Activated naive CD4-positive, alpha-beta T cell treated with Interleukin-2 at 50 U/mL for 16 hours (primary cell): ENCODE results near the gene USO1.
"Not testable (repeated sequence)": the region's sequence is repeated elsewhere in the genome, so short reads cannot be mapped to it uniquely, and the experiment has no call there.

Source experiments
- DNase-seq: peaks from one replicate; pipeline ENCODE4 v3.0.0-alpha.2; 2020

USO1 gene

DNA sequence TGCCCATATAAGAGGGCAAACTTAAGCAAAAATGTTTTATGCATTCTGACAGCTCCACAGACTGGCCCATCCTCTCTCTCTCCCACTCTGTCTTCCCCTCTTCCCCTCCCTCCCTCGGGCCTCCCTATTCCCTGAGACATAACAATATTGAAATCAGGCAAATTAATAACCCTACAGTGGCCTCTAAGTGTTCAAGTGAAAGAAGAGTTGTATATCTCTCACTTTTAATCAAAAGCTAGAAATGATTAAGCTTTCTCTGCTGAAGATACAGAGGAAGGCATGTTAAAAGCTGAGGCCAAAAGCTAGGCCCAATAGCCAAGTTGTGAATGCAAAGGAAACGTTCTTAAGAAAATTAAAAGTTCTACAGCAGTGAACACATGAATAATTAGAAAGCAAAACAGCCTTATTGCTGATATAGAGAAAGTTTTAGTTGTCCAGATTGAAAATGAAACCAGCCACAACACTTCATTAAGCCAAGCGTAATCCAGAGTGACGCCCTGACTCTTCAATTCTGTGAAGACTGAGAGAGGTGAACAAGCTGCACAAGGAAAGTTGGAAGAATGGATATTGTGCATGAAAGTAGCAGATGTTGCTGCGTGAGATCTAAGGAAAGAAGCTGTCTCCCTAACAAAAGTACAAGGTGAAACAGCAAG, 54.9 kb downstream of the USO1 start:
- DNase-seq, result no peak

DNA sequence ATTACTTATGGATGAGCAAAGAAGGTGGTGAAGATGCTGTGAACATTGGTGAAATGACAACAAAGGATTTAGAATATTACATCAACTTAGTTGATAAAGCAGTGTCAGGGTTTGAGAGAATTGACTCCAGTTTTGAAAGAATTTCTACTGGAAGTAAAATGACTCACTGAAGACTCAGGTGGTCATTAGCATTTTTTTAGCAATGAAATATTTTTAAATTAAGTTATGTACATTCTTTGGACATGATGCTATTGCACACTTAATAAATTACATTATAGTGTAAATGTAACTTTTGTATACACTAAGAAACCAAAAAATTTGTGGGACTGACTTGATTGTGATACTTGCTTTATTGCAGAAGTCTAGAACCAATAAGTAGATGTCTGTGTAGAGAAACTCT, 56.9 kb downstream of the USO1 start:
- no peak for DNase-seq

DNA sequence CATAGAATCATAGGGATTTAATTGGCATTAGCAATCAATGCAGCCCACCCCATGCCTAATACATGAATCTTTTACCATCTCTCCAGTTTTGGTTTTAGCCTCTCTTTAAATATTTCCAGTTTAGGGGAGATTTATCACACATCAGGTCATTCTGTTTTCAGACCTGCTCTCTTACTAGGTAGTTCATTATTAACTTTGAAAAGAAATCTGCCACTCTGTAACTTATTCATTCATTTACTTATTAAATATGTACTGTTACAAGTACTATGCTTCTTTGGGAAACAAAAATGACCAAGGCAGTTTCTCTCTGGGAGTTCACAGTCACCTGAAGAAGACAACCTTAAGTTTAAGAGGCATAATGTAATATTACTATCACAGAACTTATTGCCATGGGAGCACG, 62.1 kb downstream of the USO1 start:
- DNase-seq, result no peak

DNA sequence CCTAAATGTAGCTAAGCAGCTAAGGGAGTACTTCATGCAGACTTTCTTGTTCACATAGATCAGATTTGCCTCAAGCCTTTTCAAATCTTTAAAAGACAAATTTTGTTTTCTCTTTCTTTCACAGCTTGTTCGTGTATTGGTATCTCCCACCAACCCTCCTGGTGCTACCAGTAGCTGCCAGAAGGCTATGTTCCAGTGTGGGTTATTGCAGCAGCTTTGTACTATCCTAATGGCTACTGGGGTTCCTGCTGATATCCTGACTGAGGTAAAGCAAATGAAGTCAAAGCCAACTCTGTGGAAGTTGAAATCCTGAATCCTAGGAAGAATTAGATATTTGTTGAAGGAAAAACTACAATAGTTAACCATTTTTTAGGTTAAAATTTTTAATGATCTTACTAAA, 62.6 kb downstream of the USO1 start:
- no peak for DNase-seq

DNA sequence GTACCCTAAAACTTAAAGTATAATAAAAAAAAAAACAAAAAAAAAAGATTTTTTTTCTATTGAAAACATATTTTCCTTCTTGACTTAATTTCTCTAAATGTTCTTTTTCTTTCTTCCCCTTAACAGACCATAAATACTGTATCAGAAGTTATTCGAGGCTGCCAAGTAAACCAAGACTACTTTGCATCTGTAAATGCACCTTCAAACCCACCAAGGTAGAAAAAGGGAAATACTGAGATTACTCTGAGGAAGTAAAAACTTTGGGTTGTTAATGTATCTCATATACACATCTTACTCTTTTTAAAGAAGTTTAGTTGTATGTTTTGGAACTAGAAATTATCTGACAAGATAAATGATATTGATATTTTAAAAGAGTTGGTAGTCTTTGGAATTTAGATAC, 65.6 kb downstream of the USO1 start:
- no peak for DNase-seq

DNA sequence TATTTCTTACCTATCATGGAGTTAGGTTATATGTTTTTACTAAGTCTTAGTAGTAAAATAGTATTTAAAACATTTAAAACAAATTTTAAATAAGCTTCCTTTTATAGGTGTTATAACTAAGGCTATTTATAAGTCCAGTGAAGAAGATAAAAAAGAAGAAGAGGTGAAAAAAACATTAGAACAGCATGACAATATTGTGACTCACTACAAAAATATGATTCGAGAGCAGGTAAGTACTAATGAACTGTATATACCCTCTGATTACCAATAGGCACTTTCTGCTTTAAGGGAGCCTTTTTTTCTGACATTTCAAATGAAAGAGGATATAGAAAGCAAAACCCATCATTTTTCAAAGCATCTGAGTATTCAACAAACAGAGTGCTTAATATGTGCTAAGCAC, 76.6 kb downstream of the USO1 start:
- no peak for DNase-seq

DNA sequence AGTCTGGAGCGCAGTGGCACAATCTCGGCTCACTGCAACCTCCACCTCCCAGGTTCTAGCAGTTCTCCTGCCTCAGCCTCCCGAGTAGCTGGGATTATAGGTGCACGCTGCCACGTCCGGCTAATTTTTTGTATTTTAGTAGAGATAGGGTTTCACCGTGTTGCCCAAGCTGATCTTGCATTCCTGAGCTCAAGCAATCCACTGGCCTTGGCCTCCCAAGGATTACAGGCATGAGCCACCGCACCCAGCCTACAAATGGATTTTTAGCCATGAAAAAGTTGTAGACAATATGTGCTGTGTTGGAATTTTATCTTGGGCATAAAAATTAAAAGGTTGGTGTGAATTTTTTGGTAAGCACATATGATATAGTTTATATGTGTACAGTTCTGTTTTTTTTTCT, 81.7 kb downstream of the USO1 start:
- not testable (repeated sequence) for DNase-seq

DNA sequence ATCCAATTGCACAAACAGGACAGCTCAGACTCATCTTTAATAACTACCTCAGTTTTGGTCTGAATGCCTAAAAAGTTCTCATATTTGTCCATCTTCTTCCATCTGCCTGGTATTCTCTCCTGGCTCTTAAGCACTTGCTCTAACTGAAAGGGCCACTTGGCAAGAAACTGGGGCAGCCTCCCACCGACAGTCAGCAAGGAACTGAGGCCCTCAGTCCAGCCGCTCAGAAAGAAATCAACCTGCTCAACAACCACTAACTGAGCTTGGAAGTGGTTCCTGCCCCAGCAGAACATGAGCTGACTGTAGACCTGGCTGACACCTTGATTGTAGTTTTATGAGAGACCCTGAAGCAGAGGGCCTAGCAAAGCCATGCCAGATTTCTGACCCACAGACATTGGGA, 93.5 kb downstream of the USO1 start:
- no peak for DNase-seq

DNA sequence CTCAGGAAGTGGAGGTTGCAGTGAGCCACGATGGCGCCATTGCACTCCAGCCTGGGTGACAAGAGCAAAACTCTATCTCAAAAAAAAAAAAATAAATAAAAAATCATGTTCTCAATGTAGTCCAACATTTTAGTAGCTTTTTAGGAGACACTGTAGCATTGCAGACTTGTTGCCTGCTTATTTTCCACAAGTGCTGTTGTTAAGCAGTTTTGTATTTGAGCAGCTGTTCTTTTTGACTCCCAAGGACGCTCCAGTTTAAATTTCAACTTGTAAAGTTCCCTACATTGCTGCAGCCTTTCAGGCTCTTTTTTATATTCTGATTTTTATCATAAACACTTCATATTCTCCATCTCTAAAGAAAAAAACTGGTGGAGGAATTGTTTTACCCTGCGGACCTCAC, 94.7 kb downstream of the USO1 start:
- no peak for DNase-seq

DNA sequence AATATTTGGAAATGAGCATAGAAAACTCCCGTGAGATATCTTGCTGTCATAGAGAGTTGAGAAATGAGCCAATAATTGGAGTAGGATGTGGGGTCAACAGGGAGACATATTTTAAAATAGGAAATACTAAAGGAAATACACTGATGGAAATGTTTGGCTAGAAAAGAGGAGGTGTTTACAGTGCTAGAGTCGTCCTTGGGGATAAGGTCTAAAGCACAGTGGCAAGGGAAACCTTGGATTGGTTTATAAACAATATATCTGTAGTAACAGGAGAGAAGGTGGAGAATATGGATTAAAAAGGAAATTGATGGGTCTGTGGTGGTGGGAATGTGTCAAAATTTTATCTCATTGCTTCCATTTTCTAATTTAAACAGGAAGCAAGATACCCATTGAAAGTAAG, 95.8 kb downstream of the USO1 start:
- no peak for DNase-seq

DNA sequence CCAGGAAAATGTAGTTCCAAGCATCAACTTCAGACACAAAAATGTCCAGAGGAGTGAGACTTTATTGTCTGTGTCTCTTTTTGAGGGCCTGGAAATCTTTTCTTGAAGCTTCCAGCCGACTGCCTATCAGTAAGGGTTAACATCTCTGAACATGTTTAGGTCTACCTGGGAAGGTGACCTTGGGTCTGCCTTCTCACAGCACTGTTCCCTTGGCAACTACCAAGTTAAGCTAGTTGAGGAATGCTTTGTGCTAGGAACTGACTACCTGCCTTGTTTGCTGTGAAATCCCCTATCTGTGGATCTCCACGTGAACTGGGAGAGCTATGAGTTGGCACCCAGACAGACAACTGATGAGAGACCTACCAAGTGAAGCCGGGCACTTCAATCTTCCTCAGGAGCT, 96.3 kb downstream of the USO1 start:
- DNase-seq, result no peak

DNA sequence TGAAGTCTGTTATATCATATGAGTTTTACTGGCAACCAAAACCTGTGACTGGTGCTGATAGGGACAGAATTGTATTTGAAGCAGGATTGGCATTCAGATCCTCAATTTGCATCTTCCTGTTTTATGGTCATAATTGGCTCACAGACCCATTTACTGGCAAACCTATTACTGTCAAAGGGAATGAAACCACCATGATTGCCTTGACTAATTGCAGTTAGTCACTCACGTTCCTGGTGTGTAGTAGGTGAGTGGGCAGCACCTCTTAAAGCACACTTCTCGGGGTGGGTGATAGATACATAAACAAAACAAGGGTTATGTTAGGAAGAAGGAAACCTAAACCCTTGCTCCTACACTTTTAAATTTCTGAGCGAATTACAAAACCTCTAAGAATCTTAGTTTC, 96.8 kb downstream of the USO1 start:
- no peak for DNase-seq

DNA sequence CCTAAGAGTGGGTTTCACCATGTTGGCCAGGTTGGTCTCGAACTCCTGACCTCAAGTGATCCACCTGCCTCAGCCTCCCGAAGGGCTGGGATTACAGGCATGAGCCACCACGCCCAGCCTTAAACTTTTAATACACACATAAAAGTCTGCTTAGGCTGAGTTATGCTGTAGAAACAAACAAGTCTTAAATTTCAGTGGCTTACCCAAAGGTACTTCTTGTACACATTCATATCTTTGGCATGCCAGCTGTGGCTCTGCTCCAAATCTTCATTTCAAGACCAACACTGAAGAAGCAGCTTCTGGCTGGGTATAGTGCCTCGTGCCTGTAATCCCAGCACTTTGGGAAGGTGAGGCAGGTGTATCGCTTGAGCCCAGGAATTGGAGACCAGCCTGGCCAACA, 97.6 kb downstream of the USO1 start:
- no peak for DNase-seq

DNA sequence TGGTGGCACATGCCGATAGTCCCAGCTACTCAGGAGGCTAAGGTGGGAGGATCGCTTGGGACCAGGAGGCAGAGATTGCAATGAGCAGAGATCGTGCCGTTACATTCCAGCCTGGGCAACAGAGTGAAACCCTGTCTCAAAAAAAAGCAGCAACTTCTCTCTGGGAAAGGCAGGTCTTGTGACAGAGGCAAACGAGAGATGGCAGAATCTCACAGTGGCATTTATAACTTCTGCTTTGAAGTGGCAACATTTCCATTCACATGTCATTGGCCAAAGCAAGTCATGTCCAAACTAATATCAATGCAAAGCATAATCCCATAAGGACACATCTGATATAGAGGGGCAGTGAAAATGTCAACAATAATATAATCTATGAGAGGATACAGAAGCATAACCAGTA, 98.0 kb downstream of the USO1 start:
- DNase-seq, result no peak

DNA sequence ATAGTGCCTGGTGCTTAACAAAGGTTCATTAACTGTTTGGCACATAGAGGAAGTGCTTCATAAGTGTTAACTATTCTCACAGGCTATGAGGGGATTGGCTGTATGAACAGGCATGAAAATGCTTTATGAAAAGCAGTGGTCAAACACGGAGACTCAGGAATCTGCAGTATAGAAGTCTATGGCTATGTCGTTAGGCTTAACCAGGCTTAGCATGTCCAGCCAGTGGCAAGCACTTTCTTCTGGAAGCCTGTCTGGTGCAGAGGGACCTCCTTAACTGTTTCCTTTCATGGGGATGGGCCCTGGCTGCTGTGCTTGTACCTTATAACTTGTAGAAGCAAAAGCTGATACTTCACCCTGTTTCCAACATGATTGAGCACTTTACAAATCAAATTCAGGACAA, 99.4 kb downstream of the USO1 start:
- no peak for DNase-seq

DNA sequence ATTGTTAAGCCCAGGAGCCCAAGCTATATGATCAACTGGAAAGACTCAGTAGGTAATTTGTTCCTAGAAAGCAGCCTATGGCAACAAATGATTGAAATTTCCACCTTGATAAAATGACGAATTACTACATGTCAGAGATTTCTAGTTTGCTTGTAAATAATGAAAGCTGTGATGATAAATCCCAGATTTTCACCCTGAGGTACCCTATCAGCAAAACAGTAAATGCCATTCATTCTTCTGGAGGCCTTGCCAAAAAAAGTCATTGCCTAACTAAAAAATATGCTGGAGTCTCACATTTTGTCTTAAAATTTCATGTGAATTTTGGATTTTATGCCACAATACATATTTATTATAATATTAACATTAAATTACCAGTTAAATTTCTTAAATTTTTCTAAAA, 106.5 kb downstream of the USO1 start:
- no peak for DNase-seq

DNA sequence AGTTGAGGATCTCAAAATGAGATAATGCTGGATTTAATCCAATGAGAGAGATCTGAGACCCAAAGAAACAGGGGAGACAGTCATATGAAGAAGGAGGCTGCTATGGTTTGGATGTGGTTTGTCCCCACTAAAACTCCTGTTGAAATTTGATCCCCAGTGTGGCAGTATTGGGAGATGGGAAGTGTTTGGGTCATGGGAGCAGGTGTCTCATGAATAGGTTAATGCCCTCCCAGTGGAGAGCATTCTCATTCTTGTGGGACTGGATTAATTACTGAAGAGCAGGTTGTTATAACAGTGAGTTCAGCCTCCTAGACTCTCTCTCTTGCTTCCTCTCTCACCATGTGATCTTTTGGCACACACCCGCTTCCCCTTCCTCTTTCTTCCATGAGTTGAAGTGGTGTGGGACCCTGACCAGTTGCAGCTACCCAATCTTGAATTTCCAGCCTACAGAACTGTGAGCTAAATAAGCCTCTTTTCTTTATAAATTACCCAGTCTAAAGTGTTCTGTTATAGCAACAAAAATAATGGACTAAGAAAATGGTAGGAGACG, 107.6 kb downstream of the USO1 start:
- DNase-seq, result no peak

DNA sequence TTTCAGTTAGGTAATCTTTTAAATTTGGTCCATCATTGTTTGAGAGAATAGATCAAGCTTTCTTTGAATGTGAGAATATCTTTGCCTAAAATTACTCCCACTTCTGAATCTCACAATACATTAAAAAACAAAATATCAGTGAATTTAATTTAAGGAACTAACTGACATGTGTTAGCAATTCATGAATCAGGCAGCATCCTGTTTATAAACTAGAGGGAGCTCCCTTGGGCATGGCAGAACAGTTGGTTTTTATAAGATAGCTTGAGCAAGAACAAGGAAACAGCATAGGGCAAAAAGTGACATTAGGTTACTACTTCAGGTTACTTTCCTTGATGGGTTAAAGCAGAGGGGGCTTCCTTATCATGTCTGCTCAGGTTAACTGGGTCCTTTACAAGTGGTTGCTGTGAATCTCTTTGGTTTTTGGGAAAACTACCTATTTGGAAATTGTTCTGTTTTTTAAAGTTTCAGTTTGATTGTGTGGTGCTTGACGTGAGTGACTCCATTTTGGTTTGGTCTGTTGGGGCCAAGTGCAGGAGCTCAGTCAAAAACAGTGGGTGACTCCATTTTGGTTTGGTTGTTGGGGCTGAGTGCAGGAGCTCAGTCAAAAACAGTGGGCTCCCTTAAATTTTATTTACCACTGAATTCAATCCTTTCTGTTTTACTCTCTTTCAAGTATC, 109.9 kb downstream of the USO1 start:
- no peak for DNase-seq

DNA sequence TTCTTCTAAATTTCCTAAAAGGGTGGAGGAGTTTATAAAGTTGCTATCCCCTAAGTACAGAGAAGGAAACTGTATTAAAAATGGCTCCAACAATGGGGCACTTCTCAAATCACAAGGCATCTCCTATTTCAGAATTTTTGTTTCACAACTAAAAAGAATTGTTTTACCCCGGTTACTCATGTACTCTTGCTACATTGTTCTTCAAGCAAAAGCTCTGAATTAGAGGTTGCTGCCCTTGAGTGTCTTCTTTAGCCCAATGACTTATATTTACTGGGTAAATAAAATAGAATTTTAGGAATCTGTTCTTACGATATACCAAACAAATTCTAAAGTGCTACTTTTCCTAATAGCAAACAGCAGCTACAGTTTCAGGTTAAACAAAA, 110.4 kb downstream of the USO1 start:
- no peak for DNase-seq

DNA sequence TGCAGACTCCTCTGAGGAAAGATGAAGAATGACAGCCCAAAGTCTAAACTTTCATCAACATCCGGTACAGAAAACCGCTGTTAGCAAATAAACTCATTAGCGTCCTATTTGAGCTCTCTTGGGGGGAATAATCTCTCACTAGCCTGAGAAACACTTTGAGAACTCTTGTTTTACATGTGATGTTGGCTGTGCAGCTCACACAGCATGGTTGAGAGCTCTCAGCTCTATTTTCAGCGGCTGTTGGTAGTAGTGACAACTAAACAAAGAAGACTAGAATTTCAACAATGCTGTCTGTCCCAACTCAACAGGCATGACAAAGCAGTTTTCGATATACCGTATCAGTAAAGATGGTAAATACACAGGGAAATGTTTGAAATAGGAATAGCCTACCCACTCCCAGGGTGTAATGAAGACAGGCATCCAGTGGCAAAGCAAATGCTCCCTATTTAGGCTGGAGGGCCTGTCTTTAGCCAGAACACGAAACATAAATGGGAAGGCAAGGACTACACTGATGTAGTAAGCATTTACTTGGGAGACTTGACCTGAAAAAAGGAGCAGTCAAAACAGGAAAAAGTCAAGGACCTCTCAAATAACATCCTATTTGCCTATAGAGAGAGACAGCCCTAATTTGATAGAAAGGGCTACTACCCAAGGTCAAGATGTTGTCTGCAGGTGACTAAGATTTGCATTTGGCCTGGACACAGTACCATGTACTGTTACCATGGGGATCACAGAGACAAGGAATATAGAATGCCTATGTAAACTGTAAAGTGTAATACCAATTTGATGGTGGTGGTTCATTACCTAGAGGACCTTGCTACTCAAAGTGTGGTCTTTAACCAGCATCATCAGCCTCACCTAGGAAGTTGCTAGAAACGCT, 117.5 kb downstream of the USO1 start:
- no peak for DNase-seq

DNA sequence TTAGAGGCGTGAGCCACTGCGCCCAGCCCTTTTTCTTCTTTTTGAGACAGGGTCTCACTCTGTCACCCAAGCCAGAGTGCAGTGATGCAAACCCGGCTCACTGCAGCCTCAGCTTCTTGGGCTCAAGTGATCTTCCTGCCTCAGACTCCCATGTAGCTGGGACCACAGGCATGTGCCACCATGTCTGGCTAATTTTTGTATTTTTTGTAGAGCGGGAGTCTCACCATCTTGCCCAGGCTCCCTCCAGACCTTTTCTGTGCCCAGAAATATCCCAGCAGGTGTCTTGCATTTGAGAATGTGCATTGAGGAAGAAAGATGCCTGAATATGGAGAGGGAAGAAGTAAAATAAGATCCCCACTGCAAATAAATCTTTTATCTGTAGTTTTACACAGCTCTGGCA, 119.2 kb downstream of the USO1 start:
- DNase-seq, result no peak

DNA sequence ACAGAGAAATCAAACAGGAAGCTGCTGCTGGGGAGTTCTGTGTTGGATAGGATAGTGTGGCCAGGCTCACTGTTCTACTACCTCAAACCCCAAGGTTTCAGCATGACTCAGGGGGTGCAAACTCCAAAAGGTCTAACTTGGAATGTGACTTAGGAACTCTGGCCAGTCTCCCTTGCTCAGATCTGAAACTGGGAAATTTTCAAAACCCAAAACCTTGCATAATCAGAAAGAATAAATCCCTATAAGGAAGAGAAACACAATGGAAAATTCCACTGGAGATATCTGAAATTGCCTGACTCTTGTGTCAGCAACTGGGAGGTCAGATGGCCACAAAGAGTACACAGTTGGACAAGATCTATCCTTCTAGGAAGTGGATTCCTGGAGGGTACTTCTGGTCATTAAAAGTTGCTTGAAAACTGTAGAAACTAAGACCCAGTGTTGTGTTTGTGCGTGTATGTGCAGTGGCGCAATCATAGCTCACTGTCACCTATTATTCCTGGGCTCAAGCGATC, 119.8 kb downstream of the USO1 start:
- DNase-seq, result no peak

DNA sequence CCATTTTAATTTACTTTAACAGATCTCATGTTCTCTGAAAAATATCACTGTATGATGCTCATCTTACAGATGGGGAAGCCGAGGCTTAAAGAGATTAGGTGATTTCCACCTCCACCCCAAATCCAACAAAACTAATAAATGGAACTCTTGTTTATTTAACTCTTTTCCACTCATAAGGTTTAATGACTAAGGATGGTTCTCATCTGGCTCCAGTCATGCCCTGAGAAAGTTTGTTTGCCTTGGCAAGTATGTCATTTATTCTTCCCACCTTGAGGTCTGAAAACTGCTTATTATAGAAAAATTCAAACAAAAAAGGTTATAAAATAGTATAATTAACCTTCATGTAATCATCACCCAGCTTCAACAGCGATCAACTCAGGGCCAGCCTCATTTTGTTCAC, 121.6 kb downstream of the USO1 start:
- DNase-seq, result no peak
